IPS-18a (cell line): ENCODE data around the gene KCTD19.

Source experiments
- H3K27ac ChIP-seq: one replicate; pipeline ENCODE4 v1.5.1; 2013; ENCODE audit warnings: low read length
- H3K27me3 ChIP-seq: one replicate; pipeline ENCODE4 v1.6.1; 2013; ENCODE audit warnings: mild to moderate bottlenecking, low read length; ENCODE audit not compliant: control insufficient read depth, insufficient read depth
- H3K36me3 ChIP-seq: one replicate; pipeline ENCODE4 v1.6.1; 2013; ENCODE audit warnings: low read depth, low read length; ENCODE audit not compliant: control insufficient read depth
- H3K4me1 ChIP-seq: one replicate; pipeline ENCODE4 v1.6.1; 2013; ENCODE audit warnings: low read depth, low read length; ENCODE audit not compliant: control insufficient read depth
- H3K4me3 ChIP-seq: one replicate; pipeline ENCODE4 v1.5.1; 2013; ENCODE audit warnings: low read length
- H3K9ac ChIP-seq: one replicate; pipeline ENCODE4 v1.6.1; 2013; ENCODE audit warnings: mild to moderate bottlenecking, low read length, moderate library complexity
- H3K9me3 ChIP-seq: one replicate; pipeline ENCODE4 v1.6.1; 2013; ENCODE audit warnings: low read depth, low read length; ENCODE audit not compliant: control insufficient read depth

The KCTD19 gene

DNA sequence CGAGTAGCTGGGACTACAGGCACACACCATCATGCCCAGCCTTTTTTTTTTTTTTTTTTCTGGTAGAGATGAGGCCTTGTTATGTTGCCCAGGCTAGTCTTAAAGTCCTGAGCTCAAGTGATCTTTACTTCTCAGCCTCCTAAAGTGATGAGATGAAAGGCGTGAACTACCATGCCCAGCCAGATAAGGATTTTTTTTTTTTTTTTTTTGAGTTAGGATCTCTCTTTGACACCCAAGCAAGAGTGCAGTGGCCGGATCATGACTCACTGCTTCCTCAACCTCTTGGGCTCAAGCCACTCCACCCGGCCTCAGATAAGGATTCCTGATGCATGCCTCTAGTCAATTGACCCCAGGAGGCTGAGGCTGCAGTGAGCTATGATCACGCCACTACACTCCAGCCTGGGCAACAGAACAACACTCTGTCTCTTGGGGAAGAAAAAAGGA is 58.4 kb downstream of the KCTD19 start:
- Histone ChIP-seq H3K27me3 (no peaks in the 10 kb centered on the region), H3K27ac (no peak overlapping the region), H3K9ac (no peak overlapping the region), H3K36me3 (no peaks in the 10 kb centered on the region), H3K4me3 (no peak overlapping the region), H3K4me1 (no peaks in the 10 kb centered on the region), H3K9me3 (no peaks in the 10 kb centered on the region)

DNA sequence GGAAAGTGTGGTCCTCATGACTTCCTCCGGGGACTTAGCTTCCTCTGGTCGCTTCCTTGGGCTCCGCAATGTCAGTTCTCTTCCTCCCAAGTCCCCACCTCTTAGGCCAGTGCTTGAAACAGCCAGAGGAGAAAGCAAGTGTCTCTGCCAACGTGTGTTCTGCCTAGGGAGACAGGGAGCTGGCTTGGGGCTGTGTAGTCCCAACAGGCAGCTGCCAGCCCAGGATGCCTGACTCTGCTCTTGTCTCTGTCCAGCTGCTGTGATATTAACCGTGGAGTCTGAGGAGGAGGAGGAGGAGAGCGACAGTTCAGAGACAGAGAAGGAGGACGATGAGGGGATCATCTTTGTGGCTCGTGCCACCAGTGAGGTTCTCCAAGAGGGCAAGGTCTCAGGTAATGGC is 60.7 kb downstream of the KCTD19 start:
- Histone ChIP-seq H3K36me3 (no peaks in the 10 kb centered on the region), H3K9me3 (no peaks in the 10 kb centered on the region), H3K4me3 (no peak overlapping the region), H3K4me1 (no peaks in the 10 kb centered on the region), H3K9ac (no peak overlapping the region), H3K27me3 (no peaks in the 10 kb centered on the region), H3K27ac (no peak overlapping the region)

DNA sequence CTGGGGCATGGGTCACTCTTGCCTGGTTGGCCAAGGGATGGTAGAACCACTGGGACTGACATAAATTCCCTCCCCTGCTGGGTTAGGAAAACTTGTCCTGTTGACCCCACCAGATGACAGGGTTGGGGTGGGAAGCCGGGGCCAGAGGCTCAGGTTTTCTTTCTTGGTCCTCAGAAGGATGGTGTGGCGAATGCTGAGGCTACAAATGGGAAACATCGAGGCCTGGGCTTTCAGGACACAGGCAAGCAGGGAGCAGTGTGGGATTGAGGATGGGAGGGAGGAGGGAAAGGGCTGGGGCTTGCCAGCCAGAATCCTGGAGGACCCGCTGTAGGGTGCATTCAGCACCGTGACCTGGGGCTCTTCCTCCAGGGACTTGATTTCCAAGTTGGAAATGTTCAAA is 61.7 kb downstream of the KCTD19 start:
- no peak overlapping the region for H3K4me3 ChIP-seq
- H3K4me1 ChIP-seq = no peaks in the 10 kb centered on the region
- H3K36me3 ChIP-seq = no peaks in the 10 kb centered on the region
- H3K27ac ChIP-seq = no peak overlapping the region
- no peak overlapping the region for H3K9ac ChIP-seq
- H3K27me3 ChIP-seq = no peaks in the 10 kb centered on the region
- no peaks in the 10 kb centered on the region for H3K9me3 ChIP-seq

DNA sequence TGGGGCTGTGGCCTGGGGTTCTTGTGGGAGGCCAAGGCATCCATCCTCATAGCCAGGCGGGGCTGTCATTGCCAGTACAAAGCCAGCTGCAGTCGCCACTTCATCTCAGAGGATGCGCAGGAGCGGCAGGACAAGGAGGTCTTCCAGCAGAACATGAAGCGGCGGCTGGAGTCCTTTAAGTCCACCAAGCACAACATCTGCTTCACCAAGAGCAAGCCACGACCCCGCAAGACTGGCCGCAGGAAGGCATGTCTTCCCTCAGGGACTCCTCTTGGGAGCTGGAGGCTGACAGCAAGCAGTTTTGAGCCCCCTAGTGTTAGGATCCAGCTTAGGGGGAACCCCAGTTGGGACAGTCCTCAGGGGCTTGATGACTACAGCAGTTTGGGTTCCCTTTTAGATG is 62.3 kb downstream of the KCTD19 start:
- no peak overlapping the region for H3K27ac ChIP-seq
- H3K36me3 ChIP-seq = no peaks in the 10 kb centered on the region
- H3K27me3 ChIP-seq = no peaks in the 10 kb centered on the region
- no peaks in the 10 kb centered on the region for H3K9me3 ChIP-seq
- H3K4me1 ChIP-seq = no peaks in the 10 kb centered on the region
- no peak overlapping the region for H3K9ac ChIP-seq
- no peak overlapping the region for H3K4me3 ChIP-seq

DNA sequence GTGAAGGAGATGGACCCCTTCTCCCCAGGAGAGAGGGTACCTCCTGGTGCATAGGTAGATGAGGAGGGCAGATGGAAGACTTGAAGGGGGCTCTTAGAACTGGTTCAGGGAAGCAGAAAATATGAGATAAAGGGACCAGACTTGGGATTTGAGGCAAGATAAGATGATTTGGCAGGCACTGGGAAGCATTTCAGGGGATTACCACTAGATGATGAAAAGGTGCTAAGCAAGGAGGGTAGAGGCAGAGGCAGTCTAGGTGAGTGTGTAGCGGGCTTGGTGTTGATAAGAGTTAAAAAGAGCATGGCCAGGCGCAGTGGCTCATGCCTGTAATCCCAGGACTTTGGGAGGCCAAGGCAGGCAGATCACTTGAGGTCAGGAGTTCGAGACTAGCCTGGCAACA is 63.3 kb downstream of the KCTD19 start:
- Histone ChIP-seq H3K27ac (no peak overlapping the region), H3K9ac (no peak overlapping the region), H3K27me3 (no peaks in the 10 kb centered on the region), H3K4me1 (no peaks in the 10 kb centered on the region), H3K4me3 (no peak overlapping the region), H3K9me3 (no peaks in the 10 kb centered on the region), H3K36me3 (no peaks in the 10 kb centered on the region)

DNA sequence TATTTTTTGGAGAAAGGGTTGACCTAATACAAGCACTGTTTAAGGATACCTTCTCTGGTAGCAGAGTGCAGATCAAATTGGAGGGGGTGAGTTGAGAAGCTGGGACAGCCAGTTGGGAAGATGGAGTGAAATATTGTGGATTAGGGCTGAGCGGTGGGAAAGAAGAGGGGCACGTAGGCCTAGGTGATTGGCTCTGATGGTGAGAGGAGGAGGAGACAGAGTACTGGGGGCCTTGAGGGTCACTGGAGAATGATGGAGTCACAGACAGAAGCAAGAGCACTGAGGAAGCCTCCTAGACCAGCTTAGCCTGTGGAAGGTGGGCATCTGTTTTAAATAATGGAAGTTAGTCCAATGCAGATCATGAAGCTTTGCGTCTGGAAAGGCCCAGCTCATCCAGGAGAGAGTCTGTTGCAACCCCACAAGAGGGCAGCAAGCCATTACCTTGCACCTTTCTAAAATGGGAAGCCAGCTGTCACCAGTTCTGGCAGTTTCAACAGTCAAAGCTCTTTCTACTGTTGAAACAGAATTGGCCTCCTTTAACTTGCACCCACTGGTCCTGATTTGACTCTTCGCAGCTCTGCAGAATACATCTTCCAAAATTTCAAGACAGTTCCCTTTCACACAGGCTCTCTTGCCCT is 66.0 kb downstream of the KCTD19 start:
- Histone ChIP-seq H3K4me1 (no peaks in the 10 kb centered on the region), H3K4me3 (no peak overlapping the region), H3K36me3 (no peaks in the 10 kb centered on the region), H3K9ac (no peak overlapping the region), H3K27me3 (no peaks in the 10 kb centered on the region), H3K27ac (no peak overlapping the region), H3K9me3 (no peaks in the 10 kb centered on the region)

DNA sequence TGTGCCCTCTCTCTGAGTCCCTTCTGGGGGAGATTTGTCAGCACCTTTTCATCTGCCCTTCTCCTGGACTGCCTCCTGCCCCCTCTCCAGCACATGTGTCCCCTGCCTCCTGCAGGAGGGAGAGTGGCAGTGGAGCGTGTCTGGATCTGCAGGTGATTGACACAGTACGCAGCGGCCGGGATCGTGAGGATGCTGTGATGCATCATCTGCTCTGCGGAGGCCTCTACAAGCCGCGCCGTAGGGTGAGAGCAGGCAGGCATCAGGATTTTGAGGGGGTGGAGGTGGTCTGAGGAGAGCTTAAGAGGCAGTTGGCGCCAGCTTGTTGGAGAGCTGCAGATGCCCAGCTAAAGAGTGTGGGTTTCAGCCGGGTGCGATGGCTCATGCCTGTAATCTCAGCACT is 66.8 kb downstream of the KCTD19 start:
- Histone ChIP-seq H3K9me3 (no peaks in the 10 kb centered on the region), H3K4me3 (no peak overlapping the region), H3K9ac (no peak overlapping the region), H3K27ac (no peak overlapping the region), H3K36me3 (no peaks in the 10 kb centered on the region), H3K4me1 (no peaks in the 10 kb centered on the region), H3K27me3 (no peaks in the 10 kb centered on the region)

DNA sequence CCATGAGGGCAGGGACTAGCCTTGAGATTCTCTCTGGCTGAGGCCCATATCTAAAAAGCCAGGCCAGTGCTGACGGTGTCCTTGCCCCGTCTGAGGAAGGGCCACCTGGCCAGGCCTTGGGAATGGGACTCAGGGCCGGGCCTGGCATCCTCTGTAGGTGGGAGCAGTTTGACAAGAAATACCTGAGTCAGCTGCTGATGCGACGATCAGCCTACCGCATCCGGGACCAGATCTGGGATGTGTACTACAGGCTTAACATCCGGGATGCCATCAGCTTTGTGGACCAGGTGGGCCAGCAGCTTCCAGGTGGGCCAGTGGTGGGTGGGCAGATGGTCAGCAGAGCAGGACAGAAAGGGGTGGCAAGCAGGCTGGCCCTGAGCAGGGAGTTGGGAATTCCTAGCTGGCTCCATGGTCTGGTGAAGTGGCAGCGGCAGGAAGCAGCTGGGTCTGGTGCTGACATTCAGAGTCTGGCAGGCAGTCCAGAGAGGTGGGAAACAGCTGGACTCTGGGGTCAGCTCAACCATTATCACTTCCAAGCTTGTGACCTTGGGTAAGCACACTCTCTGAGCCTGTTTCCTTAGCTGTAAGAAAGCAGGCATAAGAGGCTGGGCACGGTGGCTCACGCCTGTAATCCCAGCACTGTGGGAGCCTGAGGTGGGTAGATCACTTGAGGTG is 68.2 kb downstream of the KCTD19 start:
- Histone ChIP-seq H3K27ac (no peak overlapping the region), H3K9me3 (no peaks in the 10 kb centered on the region), H3K4me1 (no peaks in the 10 kb centered on the region), H3K36me3 (no peaks in the 10 kb centered on the region), H3K27me3 (no peaks in the 10 kb centered on the region), H3K4me3 (no peak overlapping the region), H3K9ac (no peak overlapping the region)

DNA sequence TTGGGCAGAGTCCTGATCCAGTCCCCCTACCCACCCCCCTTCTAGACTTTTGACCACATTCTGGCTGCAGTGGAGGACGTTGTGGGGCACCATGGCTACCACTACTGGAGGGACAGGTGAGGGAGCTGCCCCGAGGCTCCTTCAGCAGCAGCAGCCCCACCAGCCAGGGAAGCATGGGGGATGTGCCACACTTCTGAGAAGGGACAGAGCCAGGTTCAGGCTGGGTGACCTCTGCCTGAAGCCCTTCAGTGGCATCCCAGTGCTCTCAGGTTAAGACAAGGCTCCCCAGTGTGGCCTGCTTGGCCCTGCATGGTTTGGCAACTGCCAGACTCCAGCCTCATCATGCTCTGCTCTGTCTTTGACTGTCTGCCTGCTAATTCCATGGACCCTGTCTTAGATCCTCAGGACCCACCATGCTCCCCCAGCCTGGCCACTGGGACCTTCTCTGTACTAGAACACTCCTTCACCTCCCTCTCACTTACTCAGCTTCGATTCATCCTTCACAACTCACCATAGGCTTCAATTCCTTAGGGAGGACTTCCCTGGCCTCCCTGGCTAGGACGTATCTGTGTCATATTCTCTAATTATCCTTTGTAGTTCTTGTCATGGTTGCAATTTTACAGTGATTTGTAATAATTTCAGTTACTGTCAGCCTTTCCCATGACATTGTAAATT is 68.9 kb downstream of the KCTD19 start:
- Histone ChIP-seq H3K9me3 (no peaks in the 10 kb centered on the region), H3K9ac (no peak overlapping the region), H3K27ac (no peak overlapping the region), H3K4me1 (no peaks in the 10 kb centered on the region), H3K36me3 (no peaks in the 10 kb centered on the region), H3K4me3 (no peak overlapping the region), H3K27me3 (no peaks in the 10 kb centered on the region)

DNA sequence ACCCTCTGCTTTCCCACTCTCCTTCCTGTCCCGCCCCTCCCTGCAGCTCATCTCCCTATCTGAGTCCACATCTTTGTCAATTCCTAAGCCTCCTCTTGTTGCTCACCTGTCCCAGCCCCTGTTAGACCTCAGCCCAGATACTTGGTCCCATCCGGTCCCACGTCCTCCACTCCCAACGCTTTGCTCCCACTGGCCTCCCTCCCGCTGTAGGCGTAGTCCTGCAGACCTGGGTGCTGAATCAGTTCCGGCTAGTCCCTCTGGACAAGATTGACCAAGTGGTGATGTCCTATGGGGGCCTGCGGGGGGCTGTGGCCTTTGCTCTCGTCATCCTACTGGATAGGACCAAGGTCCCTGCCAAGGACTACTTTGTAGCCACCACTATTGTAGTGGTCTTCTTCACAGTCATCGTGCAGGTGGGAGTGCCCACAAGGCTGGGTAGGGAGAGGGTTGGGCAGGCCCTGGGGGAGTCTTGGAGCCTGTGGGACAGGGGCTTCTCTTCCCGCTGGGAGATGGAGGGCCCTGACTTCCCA is 69.8 kb downstream of the KCTD19 start:
- Histone ChIP-seq H3K27ac (no peak overlapping the region), H3K9ac (no peak overlapping the region), H3K4me3 (no peak overlapping the region), H3K36me3 (no peaks in the 10 kb centered on the region), H3K9me3 (no peaks in the 10 kb centered on the region), H3K27me3 (no peaks in the 10 kb centered on the region), H3K4me1 (no peaks in the 10 kb centered on the region)

DNA sequence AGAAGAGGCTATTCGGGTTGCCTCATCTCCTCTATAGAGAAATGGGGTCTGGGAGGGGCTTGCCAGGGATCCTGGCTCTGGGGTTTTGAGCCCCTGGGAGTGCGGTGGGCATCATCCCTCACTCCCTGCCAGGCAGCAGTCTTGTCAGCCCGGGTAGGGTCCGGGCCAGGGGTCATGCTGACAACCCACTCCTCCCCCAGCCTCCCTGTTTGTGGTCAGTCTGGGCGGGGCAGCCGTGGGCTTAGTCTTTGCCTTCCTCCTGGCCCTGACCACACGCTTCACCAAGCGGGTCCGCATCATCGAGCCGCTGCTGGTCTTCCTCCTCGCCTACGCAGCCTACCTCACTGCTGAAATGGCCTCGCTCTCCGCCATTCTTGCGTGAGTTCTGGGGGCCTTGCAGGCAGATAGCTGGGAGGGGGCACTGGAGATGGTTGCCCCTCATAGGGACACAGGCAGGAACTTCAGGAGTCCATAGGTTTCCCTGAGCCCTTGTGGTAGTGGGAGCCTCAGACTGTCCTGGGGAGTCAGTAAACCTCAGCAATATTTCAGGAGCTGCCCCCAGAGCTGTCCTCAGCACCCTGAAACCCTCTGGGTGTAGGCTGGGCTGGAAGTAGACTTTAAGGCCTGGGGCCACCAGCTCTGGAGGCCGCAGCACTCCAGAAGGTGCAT is 70.9 kb downstream of the KCTD19 start:
- no peaks in the 10 kb centered on the region for H3K36me3 ChIP-seq
- no peak overlapping the region for H3K4me3 ChIP-seq
- no peak overlapping the region for H3K27ac ChIP-seq
- H3K9ac ChIP-seq = no peak overlapping the region
- no peaks in the 10 kb centered on the region for H3K4me1 ChIP-seq
- no peaks in the 10 kb centered on the region for H3K9me3 ChIP-seq
- H3K27me3 ChIP-seq = peaks cover 4% of the 10 kb centered on the region
